ENCODE measurements around the gene SYNE2.

GRCh38 chr14:63860146-63860545 is 7.3 kb downstream of the SYNE2 start:
- no peak for TF ChIP-seq POLR2A (IDR thresholded peaks at IDR 0.05)
- no peak for TF ChIP-seq CTCF (IDR thresholded peaks at IDR 0.05 in 4 of 5, conservative IDR thresholded peaks at IDR 0.05 in 1 of 5)
